ENCODE data around the gene MLC1.

The MLC1 gene

DNA sequence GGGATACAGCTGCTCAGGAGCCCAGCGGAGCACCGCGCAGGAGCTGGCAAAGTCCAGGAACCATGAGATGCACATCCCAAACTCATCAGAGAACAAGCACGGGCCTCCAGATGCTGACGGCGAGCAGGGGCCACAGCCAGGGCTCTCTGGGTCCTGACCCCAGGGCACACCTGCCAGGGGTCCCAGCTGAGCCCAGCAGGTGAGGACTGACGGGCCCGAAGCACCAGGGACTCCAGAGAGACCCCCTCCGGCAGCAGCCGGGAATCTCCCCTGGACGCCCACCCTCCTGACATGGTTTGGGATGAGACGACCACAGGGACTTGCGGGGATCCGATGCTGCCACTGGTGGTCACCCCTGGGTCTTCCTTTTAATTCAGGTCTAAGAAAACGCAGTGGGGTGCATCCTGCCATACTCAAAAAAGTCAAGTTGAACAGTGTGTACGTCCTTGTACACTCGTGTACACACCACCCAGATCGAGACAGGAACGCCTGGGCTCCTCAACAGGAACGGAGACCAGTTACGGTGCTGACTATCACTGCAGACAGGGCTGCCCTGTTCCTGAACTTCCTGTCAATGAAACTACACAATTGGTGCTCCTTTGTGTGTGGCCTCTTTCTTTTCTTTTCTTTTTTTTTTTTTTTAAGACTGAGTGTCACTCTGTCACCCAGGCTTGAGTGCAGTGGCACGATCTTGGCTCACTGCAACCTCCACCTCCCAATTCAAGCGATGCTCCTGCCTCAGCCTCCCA is 49.1 kb downstream of the MLC1 start:
- DNase-seq: no peak
- no peak for TF ChIP-seq POLR2A (IDR thresholded peaks at IDR 0.05; ENCODE audit: low read length)
- TF ChIP-seq GATA1 (IDR thresholded peaks at IDR 0.05; ENCODE audit: low read depth, low read length): no peak

DNA sequence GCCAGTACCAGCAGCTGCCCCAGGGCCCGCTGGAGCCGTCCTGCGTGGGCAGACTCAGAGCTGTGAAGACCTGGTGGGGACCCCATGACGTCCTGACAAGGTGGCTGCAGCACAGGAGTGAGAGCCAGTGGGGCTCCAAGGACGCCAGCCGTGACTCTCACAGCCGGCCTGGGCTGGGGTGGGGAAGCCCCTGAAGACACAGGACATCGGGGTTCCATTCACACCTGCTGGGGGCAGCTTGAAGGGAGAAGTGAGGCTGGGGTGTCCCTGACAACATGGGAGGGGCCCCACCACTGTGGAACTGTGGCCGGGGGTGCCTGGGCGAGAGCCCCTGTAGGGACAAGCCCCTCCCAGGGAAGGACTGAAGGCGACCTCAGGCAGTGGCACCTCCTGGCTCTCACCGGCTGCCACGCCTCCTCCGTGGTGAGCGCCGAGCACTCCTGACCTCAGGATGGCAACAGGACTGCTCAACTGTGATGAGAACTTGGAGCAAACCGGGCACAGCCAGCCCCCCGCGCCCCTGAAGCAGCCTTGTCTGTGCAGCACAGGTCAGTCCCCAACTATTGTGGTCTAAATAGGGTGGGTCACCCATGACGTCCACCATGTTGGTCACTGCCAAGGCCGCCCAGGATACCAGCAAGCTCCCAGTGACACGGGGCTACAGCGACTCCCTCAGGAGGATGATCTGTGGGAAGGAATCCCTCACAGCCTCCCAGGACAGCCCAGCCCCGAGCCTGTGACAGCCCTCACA is 49.9 kb downstream of the MLC1 start:
- DNase-seq: no peak
- no peak for TF ChIP-seq POLR2A (IDR thresholded peaks at IDR 0.05; ENCODE audit: low read length)
- no peak for TF ChIP-seq GATA1 (IDR thresholded peaks at IDR 0.05; ENCODE audit: low read depth, low read length)

DNA sequence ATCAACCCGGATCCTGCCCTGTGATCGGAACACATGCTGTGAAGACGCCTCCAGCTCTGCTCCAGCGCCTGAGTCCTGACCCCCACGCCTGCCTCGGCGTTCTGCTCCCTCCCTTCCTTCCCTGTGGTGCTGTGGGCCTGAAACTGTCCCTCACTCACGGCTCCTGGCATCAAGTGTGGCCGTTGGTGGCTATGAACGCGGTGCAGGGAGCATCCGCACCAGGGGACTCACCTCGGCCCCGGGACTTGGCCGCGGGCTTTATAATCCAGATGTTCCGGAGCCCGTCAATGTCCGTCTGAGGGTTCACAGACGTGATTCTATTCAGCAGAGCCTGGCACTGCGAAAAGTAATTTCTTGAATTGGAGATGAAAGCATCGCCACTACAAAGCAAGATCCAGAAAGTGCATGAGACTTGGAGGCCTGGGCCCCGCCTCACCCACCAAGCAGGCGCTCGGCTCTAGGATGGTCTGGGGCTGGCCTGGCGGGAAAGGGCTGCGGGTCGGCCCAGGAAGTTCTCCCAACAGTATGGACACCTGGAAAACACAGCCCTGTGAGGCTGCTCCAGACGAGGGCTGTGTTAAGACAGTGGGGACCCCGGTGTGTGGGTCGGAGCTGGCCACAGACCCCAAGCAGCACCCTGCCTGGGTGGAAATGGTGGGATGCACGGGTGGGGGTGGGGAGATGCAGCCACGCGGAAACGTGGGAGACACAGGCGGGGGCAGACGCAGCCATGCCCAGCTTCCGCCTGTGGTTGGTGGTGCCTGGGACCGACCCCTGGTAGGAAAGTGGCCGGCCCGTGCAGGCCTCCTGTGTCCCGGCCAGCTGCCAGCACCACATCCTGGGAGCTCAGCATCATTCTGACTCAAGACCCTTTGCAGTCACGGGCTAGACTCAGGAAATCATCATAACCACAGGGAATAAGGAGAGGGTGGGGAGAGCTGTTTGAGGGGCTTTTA is 50.8 kb downstream of the MLC1 start:
- no peak for TF ChIP-seq POLR2A (IDR thresholded peaks at IDR 0.05; ENCODE audit: low read length)
- TF ChIP-seq GATA1 (IDR thresholded peaks at IDR 0.05; ENCODE audit: low read depth, low read length): no peak
- no peak for DNase-seq

DNA sequence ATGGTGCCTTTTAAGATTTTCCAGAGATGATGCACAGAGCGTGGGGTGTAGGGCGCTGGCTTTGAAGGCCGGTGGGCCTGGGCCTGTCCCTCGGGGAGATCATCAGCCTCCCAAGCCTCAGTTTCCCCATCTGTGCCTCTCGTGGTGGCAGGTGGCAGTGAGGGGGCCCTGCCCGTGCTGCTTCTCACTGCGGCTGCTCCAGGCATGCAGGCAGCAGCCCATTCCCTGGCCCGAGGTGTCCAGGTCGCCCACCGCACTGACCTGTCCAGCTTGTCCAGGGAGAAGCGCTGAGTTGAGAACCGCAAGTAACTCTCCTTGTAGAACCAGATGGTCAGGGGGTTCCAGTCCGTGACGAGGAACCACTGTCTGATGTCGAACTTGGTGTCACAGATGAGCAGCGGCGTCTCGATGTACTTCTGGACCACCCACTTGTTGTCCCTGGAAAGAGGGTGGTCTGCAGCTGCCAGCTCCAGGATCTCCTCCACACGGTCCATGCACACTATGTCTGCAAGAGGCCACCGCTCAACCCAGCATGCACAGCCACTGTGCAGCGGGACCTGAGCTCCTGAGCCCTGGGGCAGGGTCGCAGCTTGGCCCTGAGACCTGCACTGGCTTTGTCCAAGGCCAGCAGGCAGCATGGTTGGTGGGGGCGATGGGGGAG is 52.2 kb downstream of the MLC1 start:
- TF ChIP-seq GATA1 (IDR thresholded peaks at IDR 0.05; ENCODE audit: low read depth, low read length) (no peak), POLR2A (IDR thresholded peaks at IDR 0.05; ENCODE audit: low read length) (no peak)
- no peak for DNase-seq

DNA sequence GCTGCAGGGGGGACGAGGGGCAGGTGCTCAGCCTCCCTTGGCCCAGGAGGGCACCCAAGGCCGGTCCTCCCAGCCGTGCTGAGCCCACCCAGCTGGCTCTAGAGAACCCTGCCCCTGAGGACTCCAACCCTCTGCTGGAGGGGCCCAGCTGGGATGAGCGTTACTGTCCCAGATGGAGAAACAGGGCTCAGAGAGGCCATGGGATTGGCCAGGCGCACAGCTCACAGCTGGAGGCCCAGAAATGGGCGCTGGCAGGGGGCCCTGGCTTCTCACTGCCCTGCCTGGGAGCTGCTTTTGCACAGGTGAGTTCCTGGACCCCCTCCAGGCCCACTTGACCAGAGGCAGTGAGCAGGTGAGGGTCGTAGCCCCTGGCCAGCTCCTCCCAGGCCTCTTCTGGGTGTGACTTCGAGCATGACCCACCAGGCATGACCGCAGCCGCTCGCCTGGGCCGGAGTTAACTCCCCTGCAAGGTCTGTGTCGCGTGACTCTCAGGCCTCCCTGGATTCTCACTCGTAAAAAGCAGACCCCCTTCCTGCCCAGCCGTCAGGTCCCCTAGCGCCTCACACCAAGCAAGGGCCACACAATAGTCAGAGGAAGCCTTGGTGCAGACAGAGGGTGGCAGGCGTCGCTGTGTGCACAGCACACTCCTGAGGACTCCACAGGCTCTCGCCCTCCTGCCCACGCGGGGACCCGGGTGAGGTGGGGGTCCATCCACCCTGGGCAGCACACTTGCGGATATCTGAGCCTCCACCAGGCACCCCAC is 52.9 kb downstream of the MLC1 start:
- DNase-seq: no peak
- TF ChIP-seq POLR2A (IDR thresholded peaks at IDR 0.05; ENCODE audit: low read length): no peak
- TF ChIP-seq GATA1 (IDR thresholded peaks at IDR 0.05; ENCODE audit: low read depth, low read length): no peak

DNA sequence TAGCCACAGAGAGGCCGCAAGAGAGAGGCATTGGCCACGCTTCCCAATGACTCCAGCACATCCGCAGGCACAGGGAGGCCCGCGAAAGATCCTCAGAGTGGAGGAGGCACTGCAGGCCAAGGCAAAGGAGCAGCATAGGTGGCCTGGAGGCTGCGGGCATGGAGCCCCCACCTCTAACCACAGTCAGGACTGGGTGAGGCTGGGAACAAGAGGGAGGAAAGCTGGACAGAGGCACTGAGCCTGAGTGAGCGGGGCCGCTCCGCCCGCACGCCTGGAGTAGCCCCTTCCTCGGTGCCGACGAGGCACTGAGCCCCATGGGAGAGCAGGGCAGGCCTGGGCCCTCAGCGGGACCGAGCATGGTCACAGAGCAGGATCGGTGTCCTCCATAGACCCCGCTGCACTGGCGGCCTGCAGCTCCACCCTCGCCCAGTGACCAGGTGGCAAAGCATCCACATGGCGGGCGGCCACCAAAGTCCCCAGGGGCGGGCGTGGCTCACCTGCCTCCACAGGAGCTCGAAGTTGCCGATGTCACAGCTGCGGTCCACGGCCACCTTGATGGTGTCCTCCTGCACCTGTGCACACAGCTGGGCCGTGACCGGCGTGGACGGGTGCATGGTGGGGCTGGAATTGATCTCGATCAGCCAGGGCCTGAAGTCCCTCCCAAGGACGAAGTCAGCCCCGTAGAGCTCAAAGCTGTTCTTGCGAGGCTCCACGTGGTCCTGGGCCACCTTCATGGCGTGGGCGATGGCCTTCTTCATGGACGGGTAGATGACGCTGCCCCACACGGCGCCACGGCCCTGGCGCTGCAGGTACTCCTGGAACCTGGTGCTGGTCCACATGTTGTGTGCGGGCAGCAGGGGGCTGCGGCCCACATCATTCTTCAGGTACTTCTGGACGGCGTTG is 53.8 kb downstream of the MLC1 start:
- no peak for TF ChIP-seq GATA1 (IDR thresholded peaks at IDR 0.05; ENCODE audit: low read depth, low read length)
- no peak for TF ChIP-seq POLR2A (IDR thresholded peaks at IDR 0.05; ENCODE audit: low read length)
- DNase-seq: no peak

DNA sequence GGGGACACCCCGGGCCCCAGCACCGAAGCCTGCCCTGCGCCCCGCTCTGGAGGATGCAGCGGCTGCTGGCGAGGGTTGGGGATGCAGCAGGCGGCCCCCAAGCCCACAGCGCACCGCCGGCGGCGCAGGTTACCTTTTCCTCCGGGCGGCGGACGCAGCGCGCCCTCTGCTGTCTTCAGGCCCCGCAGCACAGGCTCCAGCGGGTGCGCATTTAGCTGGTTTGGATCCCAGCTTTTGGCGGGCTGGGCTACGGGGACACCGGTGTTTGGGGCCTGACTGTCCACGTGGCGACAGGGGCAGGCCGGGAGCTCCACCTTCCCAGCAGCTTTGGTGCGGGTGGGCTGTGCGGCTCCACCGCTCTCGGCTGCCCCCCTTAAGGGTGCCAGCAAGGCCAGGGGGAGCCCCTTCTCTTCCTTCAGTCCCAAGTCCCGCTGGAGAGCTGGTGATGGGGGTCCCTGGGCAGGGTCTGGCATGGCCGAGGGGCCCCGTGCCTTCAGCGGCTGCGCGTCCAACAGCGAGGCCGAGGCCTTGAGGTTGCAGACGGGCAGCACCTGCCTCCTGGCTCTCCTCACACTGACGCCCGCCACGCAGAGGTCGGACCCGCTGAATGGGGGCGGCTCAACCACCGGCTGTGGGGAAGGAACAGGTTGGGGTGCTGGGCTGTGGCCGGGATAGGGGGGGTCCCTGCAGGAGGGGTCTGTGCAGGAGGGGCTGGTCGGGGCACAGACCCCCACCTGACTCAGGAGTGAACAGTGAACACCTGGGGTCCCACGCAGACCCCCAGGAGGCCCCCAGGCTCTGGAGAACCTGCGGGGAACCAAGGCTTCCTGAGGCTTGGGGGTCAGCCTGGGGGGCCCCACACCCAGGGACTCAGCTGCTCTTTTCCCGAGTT is 54.7 kb downstream of the MLC1 start:
- DNase-seq: peak; percentile 77 to 83
- TF ChIP-seq POLR2A (IDR thresholded peaks at IDR 0.05; ENCODE audit: low read length): no peak
- no peak for TF ChIP-seq GATA1 (IDR thresholded peaks at IDR 0.05; ENCODE audit: low read depth, low read length)

DNA sequence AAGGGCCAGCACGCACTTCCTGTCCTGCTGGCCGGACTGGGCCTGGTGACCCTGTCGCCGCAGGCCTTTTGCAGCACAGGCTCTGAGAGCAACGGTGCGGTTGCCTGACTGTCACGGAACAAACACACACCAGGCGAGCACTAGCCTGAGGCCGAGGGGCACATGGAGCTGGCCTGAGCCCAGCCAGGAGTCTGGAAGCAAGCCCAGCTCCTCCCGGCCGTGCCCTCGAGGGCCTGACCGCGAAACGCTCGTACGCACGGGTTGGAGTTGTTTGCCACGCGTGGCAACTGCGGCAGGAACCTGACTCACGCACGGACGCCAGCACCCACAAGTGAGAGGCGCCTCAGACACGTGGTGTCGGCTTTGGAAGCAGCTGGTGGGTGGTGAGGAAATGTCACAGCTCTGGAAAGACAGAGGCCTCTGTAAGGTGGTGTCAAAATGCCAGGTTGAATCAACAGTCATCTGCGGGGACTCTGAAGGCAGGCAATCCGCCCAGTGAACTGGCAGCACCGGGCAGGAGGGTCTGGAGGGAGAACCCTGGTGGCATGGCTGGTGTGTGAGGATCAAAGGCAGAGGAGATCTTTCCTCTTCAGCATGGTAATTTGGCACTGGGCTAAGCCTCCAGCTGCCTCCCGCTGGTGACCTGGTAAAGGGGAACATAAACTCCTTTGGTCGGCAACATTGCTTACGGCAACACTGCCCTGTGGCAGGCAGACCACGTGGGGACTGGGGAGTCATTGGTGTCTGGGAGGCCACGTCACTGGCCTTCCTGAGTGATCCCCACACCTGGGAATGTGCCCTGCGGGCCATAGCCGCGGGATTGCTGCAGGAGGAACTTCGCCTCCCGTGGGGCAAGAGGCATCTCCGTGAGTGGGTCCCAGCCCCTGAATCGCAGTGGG is 57.3 kb downstream of the MLC1 start:
- peak in 1 of 2 experiments; percentile 16 for DNase-seq
- TF ChIP-seq POLR2A (IDR thresholded peaks at IDR 0.05; ENCODE audit: low read length): no peak
- TF ChIP-seq GATA1 (IDR thresholded peaks at IDR 0.05; ENCODE audit: low read depth, low read length): no peak

DNA sequence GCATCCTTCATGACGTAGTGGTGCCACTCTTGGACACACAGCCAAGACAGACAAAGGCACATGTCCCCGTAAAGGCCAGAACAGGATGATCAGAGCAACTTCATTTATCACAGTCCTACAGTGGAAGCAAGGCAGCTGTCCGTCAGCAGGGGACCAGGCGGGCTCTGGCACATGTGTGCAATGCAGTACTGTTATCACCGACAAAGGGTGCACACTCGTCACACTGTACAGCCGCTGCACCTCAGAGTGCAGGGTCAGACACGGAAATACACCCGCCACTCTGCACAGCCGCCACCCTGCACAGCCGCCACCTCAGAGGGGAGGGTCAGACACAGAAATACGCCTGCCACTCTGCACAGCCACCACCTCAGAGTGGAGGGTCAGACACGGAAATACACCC is 59.2 kb downstream of the MLC1 start:
- no peak for TF ChIP-seq GATA1 (IDR thresholded peaks at IDR 0.05; ENCODE audit: low read depth, low read length)
- no peak for TF ChIP-seq POLR2A (IDR thresholded peaks at IDR 0.05; ENCODE audit: low read length)
- DNase-seq: no peak

DNA sequence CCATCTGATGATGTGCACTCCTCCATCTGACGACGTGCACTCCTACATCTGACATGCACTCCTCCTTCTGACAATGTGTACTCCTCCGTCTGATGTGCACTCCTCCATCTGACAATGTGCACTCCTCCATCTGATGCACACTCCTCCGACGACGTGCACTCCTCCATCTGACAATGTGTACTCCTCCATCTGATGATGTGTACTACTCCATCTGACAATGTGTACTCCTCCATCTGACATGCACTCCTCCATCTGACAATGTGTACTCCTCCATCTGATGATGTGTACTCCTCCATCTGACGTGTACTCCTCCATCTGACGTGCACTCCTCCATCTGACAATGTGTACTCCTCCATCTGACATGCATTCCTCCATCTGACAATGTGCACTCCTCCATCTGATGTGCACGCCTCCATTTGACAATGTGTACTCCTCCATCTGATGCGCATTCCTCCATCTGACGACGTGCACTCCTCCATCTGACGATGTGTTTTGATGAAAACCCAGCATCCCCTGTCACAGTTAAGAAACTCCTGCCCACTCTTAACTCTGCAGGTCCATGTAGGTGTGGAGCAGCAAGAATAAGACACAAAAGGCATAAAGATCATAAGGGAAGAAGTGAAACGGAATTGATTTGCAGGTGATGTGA is 62.9 kb downstream of the MLC1 start:
- no peak for DNase-seq
- TF ChIP-seq POLR2A (IDR thresholded peaks at IDR 0.05; ENCODE audit: low read length) (no peak), GATA1 (IDR thresholded peaks at IDR 0.05; ENCODE audit: low read depth, low read length) (no peak)

Data from erythroblast (primary cell).